Effector memory CD4-positive, alpha-beta T cell (primary cell): Measurements from ENCODE around the gene ORM1.
"Not testable (repeated sequence)": the region's sequence is repeated elsewhere in the genome, so short reads cannot be mapped to it uniquely, and the experiment has no call there.

Experiments used
- DNase-seq, 3 donors: peaks; one replicate each; pipeline ENCODE4 v3.0.0-alpha.2; 2020
- H3K27ac ChIP-seq: 2 replicates; pipeline ENCODE4 v1.7.0; 2013; ENCODE audit warnings: mild to moderate bottlenecking, low read length, moderate library complexity; ENCODE audit not compliant: insufficient read depth, poor library complexity, severe bottlenecking
- H3K27me3 ChIP-seq: replicated peaks from 2 replicates; pipeline ENCODE4 v1.7.0; 2013; ENCODE audit warnings: mild to moderate bottlenecking, low read length; ENCODE audit not compliant: insufficient read depth, control insufficient read depth, poor library complexity, severe bottlenecking
- H3K36me3 ChIP-seq: 2 replicates; pipeline ENCODE4 v1.7.0; 2013; ENCODE audit warnings: mild to moderate bottlenecking, low read length, moderate library complexity; ENCODE audit not compliant: control insufficient read depth, insufficient read depth
- H3K4me1 ChIP-seq: 2 replicates; pipeline ENCODE4 v1.7.0; 2013; ENCODE audit warnings: low read length, mild to moderate bottlenecking; ENCODE audit not compliant: control insufficient read depth, insufficient read depth, poor library complexity, severe bottlenecking
- H3K4me3 ChIP-seq: 2 replicates; pipeline ENCODE4 v1.7.0; 2013; ENCODE audit warnings: low read length, low read depth, mild to moderate bottlenecking; ENCODE audit not compliant: insufficient read depth, poor library complexity, severe bottlenecking
- H3K9me3 ChIP-seq: 2 replicates; pipeline ENCODE4 v1.7.0; 2013; ENCODE audit warnings: mild to moderate bottlenecking, low read length, moderate library complexity; ENCODE audit not compliant: control insufficient read depth

Gene ORM1

GRCh38 chr9:114324965-114325364 is 2.1 kb downstream of the ORM1 start:
- not testable (repeated sequence) for H3K27ac ChIP-seq, H3K4me3 ChIP-seq, DNase-seq, H3K27me3 ChIP-seq, H3K36me3 ChIP-seq, H3K4me1 ChIP-seq, H3K9me3 ChIP-seq

- not testable (repeated sequence) for H3K4me3 ChIP-seq, H3K4me1 ChIP-seq, H3K27me3 ChIP-seq, DNase-seq, H3K36me3 ChIP-seq, H3K27ac ChIP-seq, H3K9me3 ChIP-seq
Measured at GRCh38 chr9:114325684-114326254, 2.9 kb downstream of the ORM1 start.

GRCh38 chr9:114327749-114328148 is 4.9 kb downstream of the ORM1 start:
- no peak overlapping the region for H3K4me3 ChIP-seq
- no peak overlapping the region for H3K27ac ChIP-seq
- no peaks in the 10 kb centered on the region for H3K4me1 ChIP-seq
- DNase-seq, result no peak
- no peaks in the 10 kb centered on the region for H3K27me3 ChIP-seq
- H3K36me3 ChIP-seq, result no peaks in the 10 kb centered on the region
- H3K9me3 ChIP-seq, result no peaks in the 10 kb centered on the region

DNA sequence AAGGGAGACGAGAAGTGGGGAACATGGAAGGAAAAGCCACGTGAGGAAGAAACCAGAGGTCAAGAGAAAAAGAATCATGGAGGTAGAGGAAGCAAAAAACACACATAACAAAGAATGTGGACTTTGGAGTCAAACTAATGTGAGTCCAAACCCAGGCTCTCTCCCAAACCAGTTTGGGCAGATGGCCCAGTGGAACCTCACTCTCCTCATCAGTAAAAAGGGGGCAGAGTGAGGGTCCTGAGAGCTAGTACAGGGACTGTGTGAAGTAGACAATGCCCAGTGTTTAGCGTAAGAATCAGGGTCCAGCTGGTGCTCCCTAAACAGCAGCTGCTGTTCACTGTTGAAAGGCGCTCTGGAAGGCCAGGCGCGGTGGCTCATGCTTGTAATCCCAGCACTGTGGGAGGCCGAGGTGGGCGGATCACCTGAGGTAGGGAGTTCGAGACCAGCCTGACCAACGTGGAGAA is 5.5 kb downstream of the ORM1 start:
- DNase-seq, H3K9me3 ChIP-seq, H3K4me1 ChIP-seq, H3K27me3 ChIP-seq, H3K36me3 ChIP-seq, H3K27ac ChIP-seq, H3K4me3 ChIP-seq: not testable (repeated sequence)

- not testable (repeated sequence) for DNase-seq, H3K9me3 ChIP-seq, H3K27me3 ChIP-seq, H3K36me3 ChIP-seq, H3K4me1 ChIP-seq, H3K4me3 ChIP-seq, H3K27ac ChIP-seq
Measured at GRCh38 chr9:114328937-114329624, 6.2 kb downstream of the ORM1 start.

- not testable (repeated sequence) for H3K36me3 ChIP-seq, H3K27ac ChIP-seq, H3K9me3 ChIP-seq, H3K27me3 ChIP-seq, H3K4me1 ChIP-seq, DNase-seq, H3K4me3 ChIP-seq
Measured at GRCh38 chr9:114329625-114330022, 6.7 kb downstream of the ORM1 start, which contains the start of gene ORM2. TSS of gene ORM2 (plus strand) at chr9:114329869. CDS start at chr9:114329905, 36 bp downstream.

- no peaks in the 10 kb centered on the region for H3K4me1 ChIP-seq
- H3K36me3 ChIP-seq, result peaks cover under 1% of the 10 kb centered on the region
- no peak for DNase-seq
- H3K27me3 ChIP-seq, result no peaks in the 10 kb centered on the region
- no peak overlapping the region for H3K27ac ChIP-seq
- no peak overlapping the region for H3K4me3 ChIP-seq
- H3K9me3 ChIP-seq, result no peaks in the 10 kb centered on the region
Measured at GRCh38 chr9:114330636-114331035, 7.7 kb downstream of the ORM1 start.

DNA sequence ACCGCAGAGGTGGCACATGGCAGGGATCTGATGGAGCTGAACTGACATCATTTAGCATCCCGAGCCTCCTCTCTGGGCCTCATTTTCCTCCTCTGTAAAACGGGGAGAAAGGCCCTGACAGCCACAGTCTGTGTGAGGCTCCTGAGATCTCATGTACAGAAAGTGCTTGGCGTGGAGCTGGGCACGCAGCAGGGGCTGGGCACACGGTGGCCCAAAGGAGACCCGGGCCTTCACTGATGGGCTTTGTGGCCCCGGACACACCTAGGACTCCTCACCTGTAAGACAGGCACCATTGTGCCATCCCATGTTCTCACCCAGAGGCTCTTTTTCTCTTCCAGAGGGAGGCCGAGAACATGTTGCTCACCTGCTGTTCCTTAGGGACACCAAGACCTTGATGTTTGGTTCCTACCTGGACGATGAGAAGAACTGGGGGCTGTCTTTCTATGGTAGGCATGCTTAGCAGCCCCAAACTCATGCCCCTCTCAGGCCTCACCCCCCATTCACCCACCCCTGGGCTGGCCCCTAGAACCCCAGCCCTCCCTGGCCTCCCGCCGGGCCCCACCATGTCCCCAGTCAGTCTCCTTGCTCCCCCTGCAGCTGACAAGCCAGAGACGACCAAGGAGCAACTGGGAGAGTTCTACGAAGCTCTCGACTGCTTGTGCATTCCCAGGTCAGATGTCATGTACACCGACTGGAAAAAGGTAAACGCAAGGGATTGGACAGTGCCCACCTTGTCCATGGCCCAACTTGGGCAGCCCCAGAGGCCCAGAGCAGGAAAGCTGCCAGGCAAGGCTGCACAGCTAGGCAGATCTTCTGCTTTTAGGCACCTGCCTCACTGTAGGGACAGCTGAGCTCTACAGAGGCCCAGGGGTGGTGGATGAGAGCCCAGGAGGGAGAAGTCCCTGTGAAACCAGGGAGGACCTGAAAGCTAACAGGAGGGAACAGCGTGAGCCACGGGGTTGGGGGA is 8.6 kb downstream of the ORM1 start:
- H3K4me1 ChIP-seq, H3K36me3 ChIP-seq, H3K4me3 ChIP-seq, H3K27ac ChIP-seq, H3K27me3 ChIP-seq, H3K9me3 ChIP-seq, DNase-seq: not testable (repeated sequence)

DNA sequence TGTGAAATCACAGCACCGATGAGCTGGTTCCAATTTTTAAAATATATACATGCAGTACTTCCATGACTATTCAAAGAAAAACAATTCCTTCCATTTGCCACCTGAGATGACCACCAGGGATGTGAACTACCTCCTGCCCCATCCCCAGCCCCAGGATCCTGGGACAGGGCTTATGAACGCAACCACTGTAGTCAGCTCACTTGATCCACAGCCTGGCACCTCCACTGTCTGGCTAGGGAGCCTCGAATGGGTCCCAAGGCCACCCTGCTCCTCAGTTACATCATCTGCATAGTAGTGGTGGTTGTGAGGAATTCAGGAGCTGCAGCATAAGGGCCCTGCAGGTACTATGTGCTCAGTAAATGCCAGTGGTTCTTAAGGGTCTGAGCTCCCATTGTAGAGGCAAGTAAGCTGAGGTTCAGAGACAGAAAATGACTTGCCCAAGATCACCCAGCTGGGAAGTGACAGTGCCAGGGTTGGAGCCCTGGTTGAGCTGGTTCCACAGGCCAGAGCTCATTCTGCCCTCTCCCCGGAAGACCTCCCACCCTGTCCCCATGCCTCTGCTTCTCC is 9.7 kb downstream of the ORM1 start:
- DNase-seq, H3K4me1 ChIP-seq, H3K27me3 ChIP-seq, H3K27ac ChIP-seq, H3K4me3 ChIP-seq, H3K9me3 ChIP-seq: not testable (repeated sequence)
- peaks cover 17% of the 10 kb centered on the region for H3K36me3 ChIP-seq
